H1 (cell line): ENCODE results near the gene XPOT. TPM values are rescaled to one million over a fixed set of nuclear protein-coding genes. Genes with fewer than 3 reads are reported as not detected.
A peak's percentile ranks its signal among the peaks of the same experiment; 100 is the strongest.

Experiments
- CTCF ChIA-PET: fragments of 300-600 bp; sonication (Branson Sonifier 250); formaldehyde crosslinking; loops from one replicate; lab custom pipeline; 2021; ENCODE audit not compliant: partially characterized antibody; lab: Charles Lee
- POLR2A ChIA-PET: fragments of 300-600 bp; sonication (Branson Sonifier 250); formaldehyde crosslinking; loops from one replicate; lab custom pipeline; 2021; ENCODE audit warnings: inconsistent platforms; ENCODE audit not compliant: partially characterized antibody; lab: Charles Lee
- DNase-seq, 2 experiments: peaks; one replicate each; pipeline versions ENCODE4 v3.0.0 to v3.0.0-alpha.2; 2010 to 2022; ENCODE audit warnings: low spot score in 2 of 2, low read depth in 1 of 2, mixed read lengths in 1 of 2
- FAIRE-seq: peaks from 2 replicates; lab custom pipeline; 2011; peaks lifted over from hg19 to GRCh38; lab: Jason Lieb, UNC
- H2AFZ ChIP-seq: 2 replicates; pipeline ENCODE4 v1.8.1; 2012; ENCODE audit warnings: low read length, inconsistent platforms
- H2AK5ac ChIP-seq: 2 replicates; pipeline ENCODE4 v1.6.1; 2013; ENCODE audit warnings: low read depth, low read length
- H2BK120ac ChIP-seq: replicated peaks from 2 replicates; pipeline ENCODE3; 2013; ENCODE audit warnings: low read depth, low read length, inconsistent platforms
- H2BK12ac ChIP-seq: 2 replicates; pipeline ENCODE4 v1.6.1; 2013; ENCODE audit warnings: low read depth, low read length
- H2BK15ac ChIP-seq: 2 replicates; pipeline ENCODE4 v1.6.1; 2013; ENCODE audit warnings: low read length
- H2BK20ac ChIP-seq: 2 replicates; pipeline ENCODE4 v1.6.1; 2013; ENCODE audit warnings: low read length
- H2BK5ac ChIP-seq: 2 replicates; pipeline ENCODE4 v1.6.1; 2013; ENCODE audit warnings: low read depth, low read length
- H3K14ac ChIP-seq: 2 replicates; pipeline ENCODE4 v1.6.1; 2013; ENCODE audit warnings: inconsistent platforms; ENCODE audit not compliant: insufficient read length
- H3K18ac ChIP-seq: 2 replicates; pipeline ENCODE4 v1.6.1; 2013; ENCODE audit warnings: low read length; ENCODE audit errors: extremely low read depth
- H3K23ac ChIP-seq: 2 replicates; pipeline ENCODE4 v1.6.1; 2013; ENCODE audit warnings: inconsistent platforms; ENCODE audit not compliant: insufficient read length
- H3K23me2 ChIP-seq: 2 replicates; pipeline ENCODE4 v1.6.1; 2013; ENCODE audit warnings: low read depth, low read length
- H3K27ac ChIP-seq: 2 replicates; pipeline ENCODE4 v1.6.1; 2011; ENCODE audit warnings: low read depth, low read length, inconsistent platforms
- H3K27me3 ChIP-seq, 4 experiments: replicated peaks in 1 of 4; 1 replicate in 1 of 4; 2 replicates in 3 of 4; pipeline versions ENCODE4 v1.6.1 to v1.8.1; 2011 to 2013; ENCODE audit warnings: low read length in 3 of 4, mild to moderate bottlenecking in 3 of 4, inconsistent platforms in 2 of 4, mixed read lengths in 2 of 4, moderate library complexity in 1 of 4; ENCODE audit not compliant: control insufficient read depth in 3 of 4, insufficient read depth in 3 of 4; ENCODE audit errors: extremely low read depth in 1 of 4
- H3K36me3 ChIP-seq, 4 experiments: 2 replicates each; pipeline versions ENCODE4 v1.6.1 to v1.8.1; 2011 to 2013; ENCODE audit warnings: mild to moderate bottlenecking in 4 of 4, low read length in 3 of 4, moderate library complexity in 2 of 4, control low read depth in 1 of 4, inconsistent platforms in 1 of 4; ENCODE audit not compliant: insufficient read depth in 4 of 4, control insufficient read depth in 2 of 4
- H3K4ac ChIP-seq: replicated peaks from 2 replicates; pipeline ENCODE3; 2013; ENCODE audit warnings: low read length, low read depth, mixed read lengths, inconsistent platforms; ENCODE audit not compliant: insufficient read length
- H3K4me1 ChIP-seq, 4 experiments: replicated peaks in 1 of 4; 1 replicate in 1 of 4; 2 replicates in 3 of 4; pipeline versions ENCODE4 v1.6.1 to v1.8.1; 2011 to 2013; ENCODE audit warnings: low read length in 3 of 4, inconsistent platforms in 2 of 4, mixed read lengths in 1 of 4; ENCODE audit not compliant: insufficient read depth in 4 of 4, control insufficient read depth in 3 of 4
- H3K4me2 ChIP-seq, 2 experiments: 2 replicates each; pipeline versions ENCODE4 v1.6.1 to v1.8.1; 2011 to 2013; ENCODE audit warnings: low read depth in 2 of 2, low read length in 2 of 2, control low read depth in 1 of 2, inconsistent platforms in 1 of 2, mild to moderate bottlenecking in 1 of 2; ENCODE audit not compliant: insufficient read depth in 1 of 2
- H3K4me3 ChIP-seq, 4 experiments: fragments of 200-600, 300-600 bp in 1 of 4; sonication (generic), shearing (Covaris generic), sonication (Bioruptor Twin) in 1 of 4; 2 replicates each; pipeline versions ENCODE4 v1.5.1 to v1.8.1; 2011 to 2016; ENCODE audit warnings: low read length in 4 of 4, low read depth in 3 of 4, control low read depth in 2 of 4, inconsistent platforms in 2 of 4, mild to moderate bottlenecking in 2 of 4, mixed read lengths in 1 of 4, moderate library complexity in 1 of 4; ENCODE audit not compliant: insufficient read depth in 2 of 4; ENCODE audit errors: extremely low read depth in 1 of 4
- H3K56ac ChIP-seq: replicated peaks from 2 replicates; pipeline ENCODE3; 2013; ENCODE audit warnings: low read depth, mild to moderate bottlenecking, mixed read lengths, low read length, inconsistent platforms; ENCODE audit not compliant: insufficient read length
- H3K79me1 ChIP-seq: 2 replicates; pipeline ENCODE4 v1.6.1; 2013; ENCODE audit warnings: low read depth, low read length, control low read depth
- H3K79me2 ChIP-seq, 2 experiments: 2 replicates each; pipeline versions ENCODE4 v1.6.1 to v1.8.1; 2012 to 2013; ENCODE audit warnings: low read length in 2 of 2, mild to moderate bottlenecking in 2 of 2, inconsistent platforms in 1 of 2; ENCODE audit not compliant: insufficient read depth in 2 of 2, control insufficient read depth in 1 of 2
- H3K9ac ChIP-seq, 4 experiments: replicated peaks in 1 of 4; 1 replicate in 1 of 4; 2 replicates in 3 of 4; pipeline versions ENCODE4 v1.6.1 to v1.8.1; 2011 to 2013; ENCODE audit warnings: low read depth in 3 of 4, low read length in 3 of 4, control low read depth in 2 of 4, mild to moderate bottlenecking in 2 of 4, moderate library complexity in 2 of 4, inconsistent platforms in 1 of 4; ENCODE audit errors: extremely low read depth in 1 of 4
- H3K9me3 ChIP-seq, 2 experiments: 2 replicates each; pipeline versions ENCODE4 v1.6.1 to v1.8.1; 2012 to 2013; ENCODE audit warnings: mild to moderate bottlenecking in 2 of 2, moderate library complexity in 2 of 2, control low read depth in 1 of 2, inconsistent platforms in 1 of 2, low read depth in 1 of 2, low read length in 1 of 2, mixed read lengths in 1 of 2; ENCODE audit not compliant: insufficient read depth in 2 of 2
- H4K20me1 ChIP-seq, 2 experiments: replicated peaks in 1 of 2; 2 replicates each; pipeline versions ENCODE3 to v1.8.1; 2011 to 2013; ENCODE audit warnings: inconsistent platforms in 2 of 2, low read length in 2 of 2, mild to moderate bottlenecking in 1 of 2; ENCODE audit not compliant: insufficient read depth in 2 of 2, control insufficient read depth in 1 of 2
- H4K5ac ChIP-seq: 2 replicates; pipeline ENCODE4 v1.6.1; 2013; ENCODE audit warnings: low read length, low read depth, mixed read lengths, inconsistent platforms; ENCODE audit not compliant: insufficient read length
- H4K8ac ChIP-seq: 2 replicates; pipeline ENCODE4 v1.8.0; 2013; ENCODE audit warnings: mild to moderate bottlenecking, moderate library complexity, low read length, inconsistent platforms; ENCODE audit not compliant: insufficient read depth; ENCODE audit errors: extremely low read depth
- H4K91ac ChIP-seq: replicated peaks from 2 replicates; pipeline ENCODE3; 2013; ENCODE audit warnings: low read length, mixed read lengths, inconsistent platforms; ENCODE audit not compliant: insufficient read length
- CTBP2 ChIP-seq: IDR thresholded peaks from 2 replicates; pipeline ENCODE4 v1.7.0; 2011; ENCODE audit warnings: borderline replicate concordance, mild to moderate bottlenecking, moderate library complexity, mixed read lengths, low read length; ENCODE audit not compliant: insufficient read depth, insufficient read length
- E2F6 ChIP-seq: IDR thresholded peaks from 2 replicates; pipeline ENCODE4 v1.6.1; 2012; ENCODE audit warnings: inconsistent platforms
- EZH2 ChIP-seq: fragments of 200-600 bp; sonication (generic); IDR thresholded peaks from 2 replicates; pipeline ENCODE4 v1.7.1; 2012; ENCODE audit warnings: low read depth, mild to moderate bottlenecking, moderate library complexity, low read length, inconsistent platforms; ENCODE audit not compliant: severe bottlenecking
- JUND ChIP-seq: IDR thresholded peaks from 2 replicates; pipeline ENCODE4 v1.6.1; 2011; ENCODE audit warnings: mild to moderate bottlenecking, improper control_type of control experiment, low read length
- KDM4A ChIP-seq: IDR thresholded peaks from one replicate; pipeline ENCODE4 v1.7.1; 2012; ENCODE audit warnings: low read depth, mild to moderate bottlenecking, moderate library complexity, low read length, inconsistent platforms; ENCODE audit not compliant: severe bottlenecking
- MAFK ChIP-seq: IDR thresholded peaks from 2 replicates; pipeline ENCODE4 v1.6.1; 2012; ENCODE audit warnings: low read depth, mild to moderate bottlenecking, improper control_type of control experiment, low read length
- MAX ChIP-seq: IDR thresholded peaks from 2 replicates; pipeline ENCODE4 v1.6.1; 2012; ENCODE audit warnings: inconsistent platforms
- PHF8 ChIP-seq: fragments of 200-600 bp; sonication (generic); conservative IDR thresholded peaks from 2 replicates; pipeline ENCODE4 v1.7.1; 2012; ENCODE audit warnings: low read depth, mild to moderate bottlenecking, inconsistent platforms, low read length, moderate library complexity
- TAF1 ChIP-seq: IDR thresholded peaks from 2 replicates; pipeline ENCODE4 v1.6.1; 2011; ENCODE audit warnings: mild to moderate bottlenecking, low read depth, low read length
- TBP ChIP-seq: IDR thresholded peaks from 2 replicates; pipeline ENCODE4 v1.6.1; 2011; ENCODE audit warnings: low read depth, low read length, improper control_type of control experiment
- TCF12 ChIP-seq: IDR thresholded peaks from 2 replicates; pipeline ENCODE4 v1.6.1; 2011; ENCODE audit warnings: low read depth, mild to moderate bottlenecking, low read length
- WGBS, 2 experiments: shearing (Covaris generic) in 1 of 2; methylation state at CpG; one replicate each; pipeline versions ENCODE4 v1.1.6 to v1.1.7; 2013 to 2015; ENCODE audit warnings: low lambda C conversion rate in 2 of 2, mixed read lengths in 2 of 2, inconsistent platforms in 1 of 2, low coverage in 1 of 2, missing lambda C conversion rate in 1 of 2; ENCODE audit not compliant: insufficient replicate concordance in 2 of 2, insufficient coverage in 1 of 2, insufficient read length in 1 of 2; ENCODE audit errors: extremely low coverage in 1 of 2, missing lambda C conversion rate in 1 of 2; 5-methylcytosine and 5-hydroxymethylcytosine counted together
- polyA plus RNA-seq, 7 experiments: library from polyadenylated mRNA; depleted of rRNA in 3 of 7; stranded (reverse) in 5 of 7; unstranded in 2 of 7; fragments of >200 nt in 5 of 7; fragments of 200-250 nt in 2 of 7; gene quantifications; 1 replicate in 5 of 7; 2 replicates in 1 of 7; 4 replicates in 1 of 7; pipeline versions ENCODE4 v1.2.1 to v1.2.3, GENCODE V29; 2011 to 2013; ENCODE audit warnings: missing spikeins in 2 of 7, mixed read lengths in 2 of 7
- total RNA-seq: library from RNA; stranded (reverse); fragmentation: NEBNext Ultra II Directional; extraction: Animal tissue kit (Norgen Biotek cat#: 25700); gene quantifications from 2 replicates; pipeline ENCODE4 v1.2.1, GENCODE V29; 2021

The XPOT gene
- total and polyA plus RNA-seq, 2 of the 8 experiments (the other 6 are each of a cell fraction or from before 2014, with no cell fraction given), result 38.8 to 176 TPM

- FAIRE-seq (no peak), DNase-seq (no peak)
- no peaks in the 10 kb centered on the region for H3K79me2 ChIP-seq
- H2BK15ac ChIP-seq, result peak within 1 kb of the TSS; percentile 72; the same call in 1 of the 2 replicates
- H4K91ac ChIP-seq, result no peak within 1 kb of the TSS
- H3K9me3 ChIP-seq, result no peaks in the 10 kb centered on the region
- H3K4me2 ChIP-seq, result peak within 1 kb of the TSS; percentile 52 to 80
- no peak within 1 kb of the TSS for H3K14ac ChIP-seq
- peak within 1 kb of the TSS; percentile 95; the same call in 1 of the 2 replicates for H2AFZ ChIP-seq
- peak within 1 kb of the TSS; percentile 37 to 62 (median 38) for H3K4me3 ChIP-seq
- peak within 1 kb of the TSS in 2 of 4 experiments; percentile 21 to 48; a peak in 5 of 7 replicates for H3K9ac ChIP-seq
- CTCF ChIA-PET, result interaction anchor here (0.6 to 1.8 kb wide), 11 partner anchors 10 to 132 kb away, joined by 3 to 8 read pairs (median 4); no protein-coding TSS in a partner anchor
- no peak within 1 kb of the TSS for H3K4ac ChIP-seq
- WGBS, 2 experiments, result 21% methylated on average over 50 of the region's 66 CpGs; no CpG with 5 or more reads in 1 of the 2 experiments
- no peaks in the 10 kb centered on the region for H3K23me2 ChIP-seq
- H2BK5ac ChIP-seq, result no peak within 1 kb of the TSS
- peaks cover 0 to 2% (median 0%) of the 10 kb centered on the region in 4 experiments; a peak in 3 of 7 replicates for H3K4me1 ChIP-seq
- H3K56ac ChIP-seq, result no peak within 1 kb of the TSS
- H3K18ac ChIP-seq, result no peak within 1 kb of the TSS; the same call in 1 of the 2 replicates
- no peak within 1 kb of the TSS for H2BK120ac ChIP-seq
- no peaks in the 10 kb centered on the region for H3K36me3 ChIP-seq
- H4K20me1 ChIP-seq, result no peaks in the 10 kb centered on the region
- H3K23ac ChIP-seq, result no peak within 1 kb of the TSS
- 0 out of 2 replicates have a peak within 1 kb of the TSS, but pooled peaks have one; percentile 19 for H2BK12ac ChIP-seq
- peaks cover 0 to 8% (median 2%) of the 10 kb centered on the region in 4 experiments; a peak in 5 of 7 replicates for H3K27me3 ChIP-seq
- no peak within 1 kb of the TSS for H2AK5ac ChIP-seq
- no peak within 1 kb of the TSS for H3K27ac ChIP-seq
- H4K5ac ChIP-seq, result no peak within 1 kb of the TSS
- no peaks in the 10 kb centered on the region for H3K79me1 ChIP-seq
- H2BK20ac ChIP-seq, result no peak within 1 kb of the TSS
- POLR2A ChIA-PET, result interaction anchor here (1.2 to 2.1 kb wide), 5 partner anchors 9 to 71 kb away, joined by 3 to 10 read pairs (median 5); partner anchors contain the start of gene XPOT
- H4K8ac ChIP-seq, result peak within 1 kb of the TSS; percentile 80
- TF ChIP-seq MAX, result peak; percentile 89
- no peak for TF ChIP-seq JUND
- no peak for TF ChIP-seq TCF12
- no peak; the same call in 1 of the 2 replicates for TF ChIP-seq TAF1
- no peak for TF ChIP-seq TBP
- TF ChIP-seq PHF8, result peak; percentile 70
- TF ChIP-seq EZH2, result peak; percentile 35
- no peak for TF ChIP-seq MAFK
- no peak for TF ChIP-seq CTBP2
- peak; percentile 92 for TF ChIP-seq KDM4A
- TF ChIP-seq E2F6, result peak; percentile 91
These were observed 13.8 kb upstream of the XPOT start, which contains the start of gene C12orf56 for GRCh38 chr12:64390275-64390851. C12orf56 (minus strand) TSS chr12:64390758; CDS start chr12:64390565, 193 bp downstream.
